Prostate gland (tissue), 2 donors: ENCODE results near the gene NDUFB3.

Experiments used
- CTCF ChIP-seq, 4 experiments: fragments of 200-600 bp in 2 of 4; fragments of 450-650 bp in 2 of 4; sonication (generic) in 2 of 4; IDR thresholded peaks; 1 replicate in 3 of 4; 2 replicates in 1 of 4; pipeline ENCODE4 v1.5.1; 2016 to 2019; ENCODE audit warnings: antibody characterized with exemption in 4 of 4, mild to moderate bottlenecking in 2 of 4, moderate library complexity in 2 of 4
- POLR2A ChIP-seq: fragments of 450-650 bp; IDR thresholded peaks from one replicate; pipeline ENCODE4 v1.6.1; 2016; ENCODE audit warnings: antibody characterized with exemption, mild to moderate bottlenecking

GRCh38 chr2:201040867-201041628, 30.8 kb upstream of the NDUFB3 start:
- TF ChIP-seq CTCF (IDR thresholded peaks at IDR 0.05) (no peak), POLR2A (no peak)
